OCI-LY1 (cell line): ENCODE data around the gene KLF11.
"Not testable (repeated sequence)": the region's sequence is repeated elsewhere in the genome, so short reads cannot be mapped to it uniquely, and the experiment has no call there.

Source experiments
- H2AFZ ChIP-seq: fragments of 200-600 bp; sonication (generic), shearing (Covaris generic); 2 replicates; pipeline ENCODE4 v1.6.0; 2014; ENCODE audit warnings: antibody characterized with exemption, mild to moderate bottlenecking, low read length
- H3F3A ChIP-seq: fragments of 200-600 bp; sonication (generic), shearing (Covaris generic); 2 replicates; pipeline ENCODE4 v1.6.0; 2014; ENCODE audit warnings: mild to moderate bottlenecking, antibody characterized with exemption, low read length, moderate library complexity; ENCODE audit not compliant: insufficient read depth
- H3K27ac ChIP-seq: fragments of 200-600 bp; sonication (generic); 2 replicates; pipeline ENCODE4 v1.5.1; 2014; ENCODE audit warnings: low read length, mixed run types, mild to moderate bottlenecking, low read depth; ENCODE audit not compliant: poor library complexity, severe bottlenecking
- H3K27me3 ChIP-seq: fragments of 200-600 bp; sonication (generic); 2 replicates; pipeline ENCODE4 v1.6.0; 2014; ENCODE audit warnings: antibody characterized with exemption, mild to moderate bottlenecking, low read length, moderate library complexity; ENCODE audit not compliant: insufficient read depth
- H3K36me3 ChIP-seq: fragments of 200-600 bp; sonication (generic); 2 replicates; pipeline ENCODE4 v1.6.1; 2014; ENCODE audit warnings: mild to moderate bottlenecking, antibody characterized with exemption, low read length, moderate library complexity, mixed read lengths; ENCODE audit not compliant: insufficient read depth
- H3K4me1 ChIP-seq: fragments of 200-600 bp; sonication (generic); 2 replicates; pipeline ENCODE4 v1.5.1; 2014; ENCODE audit warnings: mild to moderate bottlenecking, low read length, moderate library complexity; ENCODE audit not compliant: insufficient read depth, severe bottlenecking
- H3K4me2 ChIP-seq: fragments of 200-600 bp; sonication (generic), shearing (Covaris generic); 2 replicates; pipeline ENCODE4 v1.6.1; 2014; ENCODE audit warnings: low read length
- H3K4me3 ChIP-seq: fragments of 200-600 bp; sonication (generic); 2 replicates; pipeline ENCODE4 v1.5.1; 2014; ENCODE audit warnings: low read length, low read depth, mild to moderate bottlenecking, mixed read lengths; ENCODE audit not compliant: poor library complexity, severe bottlenecking
- H3K79me2 ChIP-seq: fragments of 200-600 bp; shearing (Covaris generic); 2 replicates; pipeline ENCODE4 v1.6.1; 2016; ENCODE audit warnings: mixed run types, low read length, mixed read lengths; ENCODE audit not compliant: insufficient read depth
- H3K9ac ChIP-seq: fragments of 200-600 bp; sonication (generic), shearing (Covaris generic); 2 replicates; pipeline ENCODE4 v1.6.1; 2014; ENCODE audit warnings: mild to moderate bottlenecking, low read length, mixed read lengths
- H3K9me2 ChIP-seq: fragments of 200-600 bp; sonication (generic), shearing (Covaris generic); 2 replicates; pipeline ENCODE4 v1.6.1; 2014; ENCODE audit warnings: low read depth, mild to moderate bottlenecking, low read length, mixed read lengths
- H3K9me3 ChIP-seq: fragments of 200-600 bp; shearing (Covaris generic); 2 replicates; pipeline ENCODE4 v1.6.1; 2014; ENCODE audit warnings: low read length, mixed read lengths
- H4K20me1 ChIP-seq: fragments of 200-600 bp; sonication (generic), shearing (Covaris generic); 2 replicates; pipeline ENCODE4 v1.6.0; 2016; ENCODE audit warnings: mild to moderate bottlenecking, low read length; ENCODE audit not compliant: insufficient read depth
- EZH2 ChIP-seq: fragments of 200-600 bp; sonication (generic), shearing (Covaris generic); IDR thresholded peaks from 2 replicates; pipeline ENCODE4 v1.8.0; 2017; ENCODE audit warnings: borderline replicate concordance, mixed run types, mild to moderate bottlenecking, antibody characterized with exemption, low read length, moderate library complexity, mixed read lengths
- TF ChIP-seq, protein P1 (sequence below): fragments of 200-600 bp; sonication (generic), shearing (Covaris generic); IDR thresholded peaks from 2 replicates; pipeline ENCODE4 v1.5.1; 2017; ENCODE audit warnings: mild to moderate bottlenecking, antibody characterized with exemption, low read length, moderate library complexity, mixed read lengths

Gene KLF11

GRCh38 chr2:10008809-10009176, 34.6 kb upstream of the KLF11 start:
- Histone ChIP-seq H3K27me3 (no peaks in the 10 kb centered on the region), H2AFZ (no peak overlapping the region), H3F3A (no peaks in the 10 kb centered on the region), H3K9me3 (no peaks in the 10 kb centered on the region), H3K9me2 (no peaks in the 10 kb centered on the region), H3K4me3 (no peak overlapping the region), H3K4me2 (no peak overlapping the region), H4K20me1 (no peaks in the 10 kb centered on the region), H3K27ac (no peak overlapping the region), H3K36me3 (no peaks in the 10 kb centered on the region), H3K9ac (no peak overlapping the region), H3K4me1 (no peaks in the 10 kb centered on the region), H3K79me2 (no peaks in the 10 kb centered on the region)
- TF ChIP-seq EZH2: no peak
- TF ChIP-seq, protein P1, sequence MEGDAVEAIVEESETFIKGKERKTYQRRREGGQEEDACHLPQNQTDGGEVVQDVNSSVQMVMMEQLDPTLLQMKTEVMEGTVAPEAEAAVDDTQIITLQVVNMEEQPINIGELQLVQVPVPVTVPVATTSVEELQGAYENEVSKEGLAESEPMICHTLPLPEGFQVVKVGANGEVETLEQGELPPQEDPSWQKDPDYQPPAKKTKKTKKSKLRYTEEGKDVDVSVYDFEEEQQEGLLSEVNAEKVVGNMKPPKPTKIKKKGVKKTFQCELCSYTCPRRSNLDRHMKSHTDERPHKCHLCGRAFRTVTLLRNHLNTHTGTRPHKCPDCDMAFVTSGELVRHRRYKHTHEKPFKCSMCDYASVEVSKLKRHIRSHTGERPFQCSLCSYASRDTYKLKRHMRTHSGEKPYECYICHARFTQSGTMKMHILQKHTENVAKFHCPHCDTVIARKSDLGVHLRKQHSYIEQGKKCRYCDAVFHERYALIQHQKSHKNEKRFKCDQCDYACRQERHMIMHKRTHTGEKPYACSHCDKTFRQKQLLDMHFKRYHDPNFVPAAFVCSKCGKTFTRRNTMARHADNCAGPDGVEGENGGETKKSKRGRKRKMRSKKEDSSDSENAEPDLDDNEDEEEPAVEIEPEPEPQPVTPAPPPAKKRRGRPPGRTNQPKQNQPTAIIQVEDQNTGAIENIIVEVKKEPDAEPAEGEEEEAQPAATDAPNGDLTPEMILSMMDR: no peak

- no peak overlapping the region for H2AFZ ChIP-seq
- H3K4me3 ChIP-seq: no peak overlapping the region
- no peaks in the 10 kb centered on the region for H3F3A ChIP-seq
- H3K79me2 ChIP-seq: no peaks in the 10 kb centered on the region
- H3K27me3 ChIP-seq: no peaks in the 10 kb centered on the region
- no peak overlapping the region for H3K27ac ChIP-seq
- H4K20me1 ChIP-seq: no peaks in the 10 kb centered on the region
- H3K9ac ChIP-seq: no peak overlapping the region
- H3K4me2 ChIP-seq: no peak overlapping the region
- no peaks in the 10 kb centered on the region for H3K4me1 ChIP-seq
- no peaks in the 10 kb centered on the region for H3K9me2 ChIP-seq
- H3K36me3 ChIP-seq: no peaks in the 10 kb centered on the region
- H3K9me3 ChIP-seq: no peaks in the 10 kb centered on the region
- TF ChIP-seq EZH2: no peak
- TF ChIP-seq, protein P1: no peak
Observed at GRCh38 chr2:10009271-10009810, 34.0 kb upstream of the KLF11 start.

GRCh38 chr2:10009811-10010781, 33.3 kb upstream of the KLF11 start:
- Histone ChIP-seq H3K9me3 (no peaks in the 10 kb centered on the region), H3K4me2 (no peak overlapping the region), H3K36me3 (no peaks in the 10 kb centered on the region), H4K20me1 (no peaks in the 10 kb centered on the region), H3K79me2 (no peaks in the 10 kb centered on the region), H3K27me3 (no peaks in the 10 kb centered on the region), H3K4me3 (no peak overlapping the region), H2AFZ (no peak overlapping the region), H3K4me1 (no peaks in the 10 kb centered on the region), H3F3A (no peaks in the 10 kb centered on the region), H3K9me2 (no peaks in the 10 kb centered on the region), H3K27ac (no peak overlapping the region), H3K9ac (no peak overlapping the region)
- TF ChIP-seq, protein P1: no peak
- no peak for TF ChIP-seq EZH2

DNA sequence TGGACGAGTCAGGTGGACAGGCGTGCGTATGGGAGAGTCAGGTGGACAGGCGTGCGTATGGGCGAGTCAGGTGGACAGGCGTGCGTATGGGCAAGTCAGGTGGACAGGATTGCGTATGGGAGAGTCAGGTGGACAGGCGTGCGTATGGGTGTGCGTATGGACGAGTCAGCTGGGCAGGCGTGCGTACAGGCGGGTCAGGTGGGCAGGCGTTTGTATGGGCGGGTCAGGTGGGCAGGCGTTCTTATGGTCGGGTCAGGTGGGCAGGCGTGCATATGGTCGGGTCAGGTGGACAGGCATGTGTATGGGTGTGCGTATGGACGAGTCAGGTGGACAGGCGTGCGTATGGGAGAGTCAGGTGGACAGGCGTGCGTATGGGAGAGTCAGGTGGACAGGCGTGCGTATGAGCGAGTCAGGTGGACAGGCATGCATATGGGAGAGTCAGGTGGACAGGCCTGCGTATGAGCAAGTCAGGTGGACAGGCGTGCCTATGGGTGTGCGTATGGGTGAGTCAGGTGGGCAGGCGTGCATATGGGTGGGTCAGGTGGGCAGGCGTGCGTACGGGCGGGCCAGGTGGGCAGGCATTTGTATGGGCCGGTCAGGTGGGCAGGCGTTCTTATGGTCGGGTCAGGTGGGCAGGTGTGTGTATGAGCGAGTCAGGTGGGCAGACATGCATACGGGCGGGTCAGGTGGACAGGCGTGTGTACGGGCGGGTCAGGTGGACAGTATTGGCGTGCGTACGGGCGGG, 32.3 kb upstream of the KLF11 start:
- not testable (repeated sequence) for H3K79me2 ChIP-seq, H3K9me2 ChIP-seq, H2AFZ ChIP-seq, H3F3A ChIP-seq, H3K36me3 ChIP-seq, H3K4me2 ChIP-seq, H3K4me3 ChIP-seq, H3K27ac ChIP-seq, H3K9me3 ChIP-seq, H3K9ac ChIP-seq, H3K4me1 ChIP-seq, H4K20me1 ChIP-seq, H3K27me3 ChIP-seq
